ENCODE data around the gene RREB1. TPM values are rescaled to one million over a fixed set of nuclear protein-coding genes. Genes with fewer than 3 reads are reported as not detected.

The RREB1 gene
- polyA plus RNA-seq, 1 donor from 2014 or later, result not detected

DNA sequence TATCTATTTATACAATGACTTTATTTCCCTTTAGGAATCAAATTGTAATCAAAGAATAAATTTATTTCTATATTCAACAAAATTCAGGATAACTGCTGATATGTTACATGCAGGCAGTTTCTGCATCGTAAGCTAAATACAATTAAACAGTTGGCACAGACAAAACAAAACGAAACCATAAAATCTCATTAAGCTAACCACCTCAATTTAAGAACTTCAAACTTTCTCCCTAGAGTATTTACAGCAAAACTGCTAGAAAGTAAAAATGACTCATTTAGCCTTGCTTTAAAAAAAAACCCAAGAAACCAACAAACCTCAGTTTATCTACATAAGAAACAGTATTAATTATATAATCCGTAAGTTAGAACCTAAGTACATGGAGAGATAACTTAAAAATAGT is 188.2 kb downstream of the RREB1 start:
- H3F3A ChIP-seq (ENCODE audit: insufficient read depth, low read length, poor library complexity, severe bottlenecking), result no peaks in the 10 kb centered on the region
- no peak overlapping the region for H3K4me2 ChIP-seq (ENCODE audit: low read length)
- H2AFZ ChIP-seq (ENCODE audit: low read depth, low read length), result no peak overlapping the region
- H4K20me1 ChIP-seq (ENCODE audit: insufficient read depth), result no peaks in the 10 kb centered on the region
- H3K9me2 ChIP-seq (ENCODE audit: insufficient read depth, low read length), result no peaks in the 10 kb centered on the region
- H3K79me2 ChIP-seq (replicated peaks; ENCODE audit: insufficient read depth, low read length), result no peaks in the 10 kb centered on the region
- TF ChIP-seq EP300 (conservative IDR thresholded peaks at IDR 0.05; ENCODE audit: poor library complexity, severe bottlenecking), result no peak
- TF ChIP-seq EZH2 (IDR thresholded peaks at IDR 0.05; ENCODE audit: borderline replicate concordance, insufficient read depth, low read length, poor library complexity, severe bottlenecking), result no peak
- H3K4me3 ChIP-seq (ENCODE audit: low read length), result no peak overlapping the region
- H3K9me3 ChIP-seq (ENCODE audit: low read length), result no peaks in the 10 kb centered on the region
- H3K27ac ChIP-seq (ENCODE audit: low read length), result no peak overlapping the region
- no peak overlapping the region for H3K9ac ChIP-seq (ENCODE audit: low read length)
- H3K36me3 ChIP-seq (ENCODE audit: insufficient read depth, low read length), result peaks cover under 1% of the 10 kb centered on the region
- H3K27me3 ChIP-seq (ENCODE audit: insufficient read depth, low read depth, low read length), result no peaks in the 10 kb centered on the region

DNA sequence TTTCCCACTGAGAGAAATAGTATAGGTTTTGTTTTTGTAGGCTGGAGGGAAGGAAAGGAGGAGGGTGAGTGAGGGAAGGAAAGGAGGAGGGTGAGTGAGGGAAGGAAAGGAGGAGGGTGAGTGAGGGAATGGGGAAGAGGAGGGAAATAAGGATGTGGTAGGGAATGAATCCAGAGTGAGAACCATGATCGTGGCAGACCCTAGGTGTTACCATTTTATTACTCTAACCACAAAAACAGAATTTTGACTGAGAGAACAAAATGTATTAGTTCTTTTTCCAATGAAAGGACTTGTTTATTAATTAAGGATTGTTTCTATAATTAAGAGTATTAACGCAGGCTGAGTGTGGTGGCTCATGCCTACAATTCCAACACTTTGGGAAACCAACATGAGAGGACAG is 188.8 kb downstream of the RREB1 start:
- no peaks in the 10 kb centered on the region for H3K9me3 ChIP-seq (ENCODE audit: low read length)
- no peak overlapping the region for H3K9ac ChIP-seq (ENCODE audit: low read length)
- no peak overlapping the region for H3K27ac ChIP-seq (ENCODE audit: low read length)
- TF ChIP-seq EP300 (conservative IDR thresholded peaks at IDR 0.05; ENCODE audit: poor library complexity, severe bottlenecking) (no peak), MXI1 (conservative IDR thresholded peaks at IDR 0.05; ENCODE audit: poor library complexity, severe bottlenecking) (no peak), RAD21 (conservative IDR thresholded peaks at IDR 0.05) (no peak), SMC3 (conservative IDR thresholded peaks at IDR 0.05; ENCODE audit: poor library complexity) (no peak), EZH2 (IDR thresholded peaks at IDR 0.05; ENCODE audit: borderline replicate concordance, insufficient read depth, low read length, poor library complexity, severe bottlenecking) (no peak), POLR2AphosphoS5 (IDR thresholded peaks at IDR 0.05) (no peak), TAF1 (IDR thresholded peaks at IDR 0.05; ENCODE audit: low read depth) (no peak)
- TF ChIP-seq, protein P1, sequence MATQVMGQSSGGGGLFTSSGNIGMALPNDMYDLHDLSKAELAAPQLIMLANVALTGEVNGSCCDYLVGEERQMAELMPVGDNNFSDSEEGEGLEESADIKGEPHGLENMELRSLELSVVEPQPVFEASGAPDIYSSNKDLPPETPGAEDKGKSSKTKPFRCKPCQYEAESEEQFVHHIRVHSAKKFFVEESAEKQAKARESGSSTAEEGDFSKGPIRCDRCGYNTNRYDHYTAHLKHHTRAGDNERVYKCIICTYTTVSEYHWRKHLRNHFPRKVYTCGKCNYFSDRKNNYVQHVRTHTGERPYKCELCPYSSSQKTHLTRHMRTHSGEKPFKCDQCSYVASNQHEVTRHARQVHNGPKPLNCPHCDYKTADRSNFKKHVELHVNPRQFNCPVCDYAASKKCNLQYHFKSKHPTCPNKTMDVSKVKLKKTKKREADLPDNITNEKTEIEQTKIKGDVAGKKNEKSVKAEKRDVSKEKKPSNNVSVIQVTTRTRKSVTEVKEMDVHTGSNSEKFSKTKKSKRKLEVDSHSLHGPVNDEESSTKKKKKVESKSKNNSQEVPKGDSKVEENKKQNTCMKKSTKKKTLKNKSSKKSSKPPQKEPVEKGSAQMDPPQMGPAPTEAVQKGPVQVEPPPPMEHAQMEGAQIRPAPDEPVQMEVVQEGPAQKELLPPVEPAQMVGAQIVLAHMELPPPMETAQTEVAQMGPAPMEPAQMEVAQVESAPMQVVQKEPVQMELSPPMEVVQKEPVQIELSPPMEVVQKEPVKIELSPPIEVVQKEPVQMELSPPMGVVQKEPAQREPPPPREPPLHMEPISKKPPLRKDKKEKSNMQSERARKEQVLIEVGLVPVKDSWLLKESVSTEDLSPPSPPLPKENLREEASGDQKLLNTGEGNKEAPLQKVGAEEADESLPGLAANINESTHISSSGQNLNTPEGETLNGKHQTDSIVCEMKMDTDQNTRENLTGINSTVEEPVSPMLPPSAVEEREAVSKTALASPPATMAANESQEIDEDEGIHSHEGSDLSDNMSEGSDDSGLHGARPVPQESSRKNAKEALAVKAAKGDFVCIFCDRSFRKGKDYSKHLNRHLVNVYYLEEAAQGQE (IDR thresholded peaks at IDR 0.05; ENCODE audit: borderline replicate concordance), result no peak
- TF ChIP-seq, protein P2, sequence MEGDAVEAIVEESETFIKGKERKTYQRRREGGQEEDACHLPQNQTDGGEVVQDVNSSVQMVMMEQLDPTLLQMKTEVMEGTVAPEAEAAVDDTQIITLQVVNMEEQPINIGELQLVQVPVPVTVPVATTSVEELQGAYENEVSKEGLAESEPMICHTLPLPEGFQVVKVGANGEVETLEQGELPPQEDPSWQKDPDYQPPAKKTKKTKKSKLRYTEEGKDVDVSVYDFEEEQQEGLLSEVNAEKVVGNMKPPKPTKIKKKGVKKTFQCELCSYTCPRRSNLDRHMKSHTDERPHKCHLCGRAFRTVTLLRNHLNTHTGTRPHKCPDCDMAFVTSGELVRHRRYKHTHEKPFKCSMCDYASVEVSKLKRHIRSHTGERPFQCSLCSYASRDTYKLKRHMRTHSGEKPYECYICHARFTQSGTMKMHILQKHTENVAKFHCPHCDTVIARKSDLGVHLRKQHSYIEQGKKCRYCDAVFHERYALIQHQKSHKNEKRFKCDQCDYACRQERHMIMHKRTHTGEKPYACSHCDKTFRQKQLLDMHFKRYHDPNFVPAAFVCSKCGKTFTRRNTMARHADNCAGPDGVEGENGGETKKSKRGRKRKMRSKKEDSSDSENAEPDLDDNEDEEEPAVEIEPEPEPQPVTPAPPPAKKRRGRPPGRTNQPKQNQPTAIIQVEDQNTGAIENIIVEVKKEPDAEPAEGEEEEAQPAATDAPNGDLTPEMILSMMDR (IDR thresholded peaks at IDR 0.05; ENCODE audit: poor library complexity, severe bottlenecking), result no peak
- no peaks in the 10 kb centered on the region for H4K20me1 ChIP-seq (ENCODE audit: insufficient read depth)
- no peak overlapping the region for H2AFZ ChIP-seq (ENCODE audit: low read depth, low read length)
- H3K4me3 ChIP-seq (ENCODE audit: low read length), result no peak overlapping the region
- peaks cover 7% of the 10 kb centered on the region for H3K36me3 ChIP-seq (ENCODE audit: insufficient read depth, low read length)
- H3K79me2 ChIP-seq (replicated peaks; ENCODE audit: insufficient read depth, low read length), result no peaks in the 10 kb centered on the region
- no peak overlapping the region for H3K4me2 ChIP-seq (ENCODE audit: low read length)
- no peaks in the 10 kb centered on the region for H3F3A ChIP-seq (ENCODE audit: insufficient read depth, low read length, poor library complexity, severe bottlenecking)
- no peaks in the 10 kb centered on the region for H3K9me2 ChIP-seq (ENCODE audit: insufficient read depth, low read length)
- H3K27me3 ChIP-seq (ENCODE audit: insufficient read depth, low read depth, low read length), result no peaks in the 10 kb centered on the region

DNA sequence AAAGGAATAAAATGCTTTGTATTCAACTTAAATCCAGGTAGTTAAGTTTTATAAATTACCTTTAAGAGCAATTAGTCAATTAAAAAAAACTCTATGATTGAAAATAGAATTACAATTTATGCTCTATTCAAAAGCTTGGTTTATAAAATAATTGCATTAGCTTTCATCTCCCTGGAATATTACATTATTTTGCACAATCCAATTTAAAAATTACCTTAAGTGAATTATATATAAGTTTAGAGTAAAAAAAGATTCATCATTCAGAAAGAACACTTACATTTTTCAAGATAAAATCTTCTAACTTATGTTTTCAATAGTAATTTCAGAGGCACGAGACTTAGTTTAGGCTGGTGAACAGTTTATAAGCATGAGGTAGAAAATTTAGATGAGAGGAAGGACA is 190.4 kb downstream of the RREB1 start:
- no peaks in the 10 kb centered on the region for H3K27me3 ChIP-seq (ENCODE audit: insufficient read depth, low read depth, low read length)
- H4K20me1 ChIP-seq (ENCODE audit: insufficient read depth), result no peaks in the 10 kb centered on the region
- TF ChIP-seq, protein P1 (IDR thresholded peaks at IDR 0.05; ENCODE audit: borderline replicate concordance), result no peak
- no peaks in the 10 kb centered on the region for H3F3A ChIP-seq (ENCODE audit: insufficient read depth, low read length, poor library complexity, severe bottlenecking)
- no peak overlapping the region for H3K4me2 ChIP-seq (ENCODE audit: low read length)
- H3K36me3 ChIP-seq (ENCODE audit: insufficient read depth, low read length), result peaks cover 8% of the 10 kb centered on the region
- no peak overlapping the region for H3K27ac ChIP-seq (ENCODE audit: low read length)
- no peaks in the 10 kb centered on the region for H3K79me2 ChIP-seq (replicated peaks; ENCODE audit: insufficient read depth, low read length)
- no peaks in the 10 kb centered on the region for H3K9me2 ChIP-seq (ENCODE audit: insufficient read depth, low read length)
- H3K9ac ChIP-seq (ENCODE audit: low read length), result no peak overlapping the region
- no peak overlapping the region for H3K4me3 ChIP-seq (ENCODE audit: low read length)
- H2AFZ ChIP-seq (ENCODE audit: low read depth, low read length), result no peak overlapping the region
- no peaks in the 10 kb centered on the region for H3K9me3 ChIP-seq (ENCODE audit: low read length)
